IMR-90 (cell line): Measurements from ENCODE around the gene ALPI. TPM values are rescaled to one million over a fixed set of nuclear protein-coding genes. Genes with fewer than 3 reads are reported as not detected.

Experiments
- ATAC-seq: fragments of 200-7000 bp; cut with Tn5 transposase; 2 replicates; pipeline ENCODE4 v1.9.1; 2020; ENCODE audit warnings: low read depth, mild to moderate bottlenecking, moderate library complexity
- BruUV-seq: library from RNA; stranded (reverse); fragments of 400-500 nt; replicated peaks from 2 replicates; lab custom pipeline; 2021; lab: Mats Ljungman, UMichigan
- CTCF ChIA-PET: fragments of 300-600 bp; formaldehyde crosslinking; extraction: SDS; loops from one replicate; lab custom pipeline; 2021; ENCODE audit warnings: antibody characterized with exemption; lab: Yijun Ruan, JAX
- POLR2A ChIA-PET: fragments of 300-600 bp; sonication (Branson Sonifier 250); formaldehyde crosslinking; loops from one replicate; lab custom pipeline; 2022; ENCODE audit warnings: antibody characterized with exemption; ENCODE audit not compliant: unreplicated experiment; lab: Charles Lee
- DNase-seq: peaks from one replicate; pipeline ENCODE4 v3.0.0; 2013
- H2AFZ ChIP-seq: replicated peaks from 2 replicates; pipeline ENCODE3; 2013; ENCODE audit warnings: low read length, mild to moderate bottlenecking; ENCODE audit not compliant: poor library complexity
- H2AK5ac ChIP-seq: 2 replicates; pipeline ENCODE4 v1.6.1; 2013; ENCODE audit warnings: low read depth, low read length, inconsistent platforms
- H2AK9ac ChIP-seq: replicated peaks from 2 replicates; pipeline ENCODE3; 2013; ENCODE audit warnings: mild to moderate bottlenecking, low read depth, low read length, moderate library complexity; ENCODE audit not compliant: poor library complexity
- H2BK120ac ChIP-seq: 2 replicates; pipeline ENCODE4 v1.6.1; 2013; ENCODE audit warnings: low read depth, low read length, inconsistent platforms
- H2BK15ac ChIP-seq: 3 replicates; pipeline ENCODE4 v1.6.1; 2013; ENCODE audit warnings: low read depth, low read length, inconsistent platforms
- H2BK20ac ChIP-seq: 2 replicates; pipeline ENCODE4 v1.6.1; 2013; ENCODE audit warnings: low read depth, mild to moderate bottlenecking, inconsistent platforms, low read length, moderate library complexity
- H2BK5ac ChIP-seq: 2 replicates; pipeline ENCODE4 v1.6.1; 2013; ENCODE audit warnings: mild to moderate bottlenecking, low read depth, low read length, inconsistent platforms; ENCODE audit not compliant: poor library complexity, severe bottlenecking
- H3K14ac ChIP-seq: replicated peaks from 2 replicates; pipeline ENCODE4 v1.6.1; 2013; ENCODE audit warnings: low read depth, low read length, inconsistent platforms
- H3K18ac ChIP-seq: 2 replicates; pipeline ENCODE4 v1.6.1; 2013; ENCODE audit warnings: low read depth, low read length, control low read depth
- H3K23ac ChIP-seq: 2 replicates; pipeline ENCODE4 v1.6.1; 2013; ENCODE audit warnings: low read depth, low read length, inconsistent platforms
- H3K27ac ChIP-seq: 2 replicates; pipeline ENCODE4 v1.5.1; 2013; ENCODE audit warnings: mild to moderate bottlenecking, control low read depth, low read length; ENCODE audit not compliant: insufficient read depth
- H3K27me3 ChIP-seq: 2 replicates; pipeline ENCODE4 v1.6.1; 2013; ENCODE audit warnings: low read length; ENCODE audit not compliant: control insufficient read depth, insufficient read depth
- H3K36me3 ChIP-seq: 2 replicates; pipeline ENCODE4 v1.6.1; 2013; ENCODE audit warnings: low read length, mixed read lengths; ENCODE audit not compliant: control insufficient read depth, insufficient read depth
- H3K4ac ChIP-seq: 2 replicates; pipeline ENCODE4 v1.6.1; 2013; ENCODE audit warnings: low read depth, low read length, inconsistent platforms
- H3K4me1 ChIP-seq: 2 replicates; pipeline ENCODE4 v1.6.1; 2013; ENCODE audit warnings: low read length, mixed read lengths; ENCODE audit not compliant: control insufficient read depth, insufficient read depth
- H3K4me2 ChIP-seq: 2 replicates; pipeline ENCODE4 v1.6.1; 2013; ENCODE audit warnings: low read depth, mild to moderate bottlenecking, control low read depth, low read length, moderate library complexity
- H3K4me3 ChIP-seq: 2 replicates; pipeline ENCODE4 v1.5.1; 2013; ENCODE audit warnings: low read depth, mild to moderate bottlenecking, control low read depth, low read length, moderate library complexity; ENCODE audit not compliant: insufficient read depth
- H3K56ac ChIP-seq: 2 replicates; pipeline ENCODE4 v1.6.1; 2013; ENCODE audit warnings: low read length, inconsistent platforms; ENCODE audit not compliant: insufficient read depth; ENCODE audit errors: extremely low read depth
- H3K79me1 ChIP-seq, 2 experiments: 2 replicates each; pipeline ENCODE4 v1.6.1; 2013; ENCODE audit warnings: low read length in 2 of 2, inconsistent platforms in 1 of 2, low read depth in 1 of 2
- H3K9ac ChIP-seq: 2 replicates; pipeline ENCODE4 v1.6.1; 2013; ENCODE audit warnings: low read depth, low read length, control low read depth
- H3K9me1 ChIP-seq: 2 replicates; pipeline ENCODE4 v1.6.1; 2013; ENCODE audit warnings: low read length, inconsistent platforms; ENCODE audit not compliant: insufficient read depth
- H3K9me3 ChIP-seq: 2 replicates; pipeline ENCODE4 v1.6.1; 2013; ENCODE audit warnings: low read length; ENCODE audit not compliant: control insufficient read depth, insufficient read depth
- H4K20me1 ChIP-seq: 2 replicates; pipeline ENCODE4 v1.6.1; 2013; ENCODE audit warnings: low read length, inconsistent platforms; ENCODE audit not compliant: insufficient read depth
- H4K5ac ChIP-seq: 2 replicates; pipeline ENCODE4 v1.6.1; 2013; ENCODE audit warnings: mild to moderate bottlenecking, low read depth, low read length, control low read depth
- H4K8ac ChIP-seq, 2 experiments: 2 replicates each; pipeline ENCODE4 v1.6.1; 2013; ENCODE audit warnings: low read depth in 2 of 2, low read length in 2 of 2, control low read depth in 1 of 2, inconsistent platforms in 1 of 2
- H4K91ac ChIP-seq: 2 replicates; pipeline ENCODE4 v1.6.1; 2013; ENCODE audit warnings: low read depth, low read length, inconsistent platforms; ENCODE audit not compliant: insufficient read depth
- BHLHE40 ChIP-seq: fragments of 150-350 bp; IDR thresholded peaks from 2 replicates; pipeline ENCODE4 v1.6.1; 2016; ENCODE audit warnings: mild to moderate bottlenecking, low read depth, low read length
- CEBPB ChIP-seq: IDR thresholded peaks from 2 replicates; pipeline ENCODE4 v1.6.1; 2012; ENCODE audit warnings: low read depth, low read length, improper control_type of control experiment
- CHD1 ChIP-seq: IDR thresholded peaks from 2 replicates; pipeline ENCODE4 v1.6.1; 2012; ENCODE audit warnings: low read depth, low read length, improper control_type of control experiment
- FOS ChIP-seq: fragments of 150-350 bp; IDR thresholded peaks from 2 replicates; pipeline ENCODE4 v1.6.1; 2016; ENCODE audit warnings: low read depth, low read length
- MAFK ChIP-seq: IDR thresholded peaks from 2 replicates; pipeline ENCODE4 v1.6.1; 2012; ENCODE audit warnings: low read depth, low read length, improper control_type of control experiment
- MAZ ChIP-seq: IDR thresholded peaks from 2 replicates; pipeline ENCODE4 v1.6.1; 2012; ENCODE audit warnings: low read depth, mild to moderate bottlenecking, low read length, improper control_type of control experiment, moderate library complexity, borderline replicate concordance
- MXI1 ChIP-seq: IDR thresholded peaks from 2 replicates; pipeline ENCODE4 v1.6.1; 2012; ENCODE audit warnings: low read depth, mild to moderate bottlenecking, low read length, moderate library complexity, borderline replicate concordance
- NFE2L2 ChIP-seq: fragments of 150-350 bp; IDR thresholded peaks from 2 replicates; pipeline ENCODE4 v1.6.1; 2016; ENCODE audit warnings: low read depth, mild to moderate bottlenecking, low read length
- POLR2A ChIP-seq: IDR thresholded peaks from 2 replicates; pipeline ENCODE4 v1.6.1; 2012; ENCODE audit warnings: mild to moderate bottlenecking, low read depth, low read length
- RAD21 ChIP-seq: IDR thresholded peaks from 2 replicates; pipeline ENCODE4 v1.6.1; 2012; ENCODE audit warnings: low read length, improper control_type of control experiment
- RCOR1 ChIP-seq: IDR thresholded peaks from 2 replicates; pipeline ENCODE4 v1.6.1; 2012; ENCODE audit warnings: mild to moderate bottlenecking, low read length, improper control_type of control experiment; ENCODE audit not compliant: insufficient replicate concordance
- RFX5 ChIP-seq: IDR thresholded peaks from 2 replicates; pipeline ENCODE4 v1.8.0; 2012; ENCODE audit warnings: low read depth, mild to moderate bottlenecking, low read length, moderate library complexity
- SMC3 ChIP-seq: fragments of 150-350 bp; IDR thresholded peaks from 2 replicates; pipeline ENCODE4 v1.6.1; 2016; ENCODE audit warnings: low read depth, mild to moderate bottlenecking, antibody characterized with exemption, low read length, moderate library complexity
- WGBS, 2 experiments: methylation state at CpG; one replicate each; pipeline versions ENCODE4 v1.1.5 to v1.1.7; 2013; ENCODE audit warnings: missing lambda C conversion rate in 2 of 2; ENCODE audit not compliant: insufficient read length in 1 of 2; ENCODE audit errors: extremely low coverage in 2 of 2; 5-methylcytosine and 5-hydroxymethylcytosine counted together
- dilution Hi-C: fragments of 300-500 bp; cut with HindIII; formaldehyde crosslinking; loops from one replicate; pipeline ENCODE4 v1.14.3; 2018; ENCODE audit warnings: low sequenced_read_pairs; ENCODE audit not compliant: unreplicated experiment
- in situ Hi-C: fragments of 300-500 bp; cut with MboI; formaldehyde crosslinking; loops from 3 replicates; pipeline ENCODE4 v1.14.3; 2019; ENCODE audit warnings: low sequenced_read_pairs, inconsistent platforms, mixed read lengths
- intact Hi-C: fragments of 100-400 bp; cut with micrococcal nuclease; formaldehyde crosslinking; loops from 2 replicates; pipeline ENCODE4 v1.10.0; 2022
- polyA plus RNA-seq, 3 experiments: library from polyadenylated mRNA; depleted of rRNA; stranded (reverse); fragments of >200 nt; gene quantifications; 2 replicates each; pipeline ENCODE4 v1.2.3, GENCODE V29; 2012; ENCODE audit warnings: low replicate concordance in 1 of 3
- total RNA-seq: library from RNA; depleted of rRNA; stranded (reverse); fragments of >200 nt; gene quantifications from 2 replicates; pipeline ENCODE4 v1.2.3, GENCODE V29; 2012
- TF ChIP-seq, protein P1 (sequence below): conservative IDR thresholded peaks from 2 replicates; pipeline ENCODE4 v1.5.1; 2012; ENCODE audit warnings: mild to moderate bottlenecking, low read depth, low read length, improper control_type of control experiment
- TF ChIP-seq, protein P2 (sequence below): fragments of 150-350 bp; IDR thresholded peaks from 2 replicates; pipeline ENCODE4 v1.6.1; 2017; ENCODE audit warnings: mild to moderate bottlenecking, antibody characterized with exemption, low read length, low read depth
- TF ChIP-seq, protein P3 (sequence below): fragments of 150-350 bp; IDR thresholded peaks from 2 replicates; pipeline ENCODE4 v1.6.1; 2016; ENCODE audit warnings: low read depth, mild to moderate bottlenecking, low read length, moderate library complexity, borderline replicate concordance

Gene ALPI
- total and polyA plus RNA-seq, 2 of the 4 experiments (the other 2 are of a cell fraction): not detected

DNA sequence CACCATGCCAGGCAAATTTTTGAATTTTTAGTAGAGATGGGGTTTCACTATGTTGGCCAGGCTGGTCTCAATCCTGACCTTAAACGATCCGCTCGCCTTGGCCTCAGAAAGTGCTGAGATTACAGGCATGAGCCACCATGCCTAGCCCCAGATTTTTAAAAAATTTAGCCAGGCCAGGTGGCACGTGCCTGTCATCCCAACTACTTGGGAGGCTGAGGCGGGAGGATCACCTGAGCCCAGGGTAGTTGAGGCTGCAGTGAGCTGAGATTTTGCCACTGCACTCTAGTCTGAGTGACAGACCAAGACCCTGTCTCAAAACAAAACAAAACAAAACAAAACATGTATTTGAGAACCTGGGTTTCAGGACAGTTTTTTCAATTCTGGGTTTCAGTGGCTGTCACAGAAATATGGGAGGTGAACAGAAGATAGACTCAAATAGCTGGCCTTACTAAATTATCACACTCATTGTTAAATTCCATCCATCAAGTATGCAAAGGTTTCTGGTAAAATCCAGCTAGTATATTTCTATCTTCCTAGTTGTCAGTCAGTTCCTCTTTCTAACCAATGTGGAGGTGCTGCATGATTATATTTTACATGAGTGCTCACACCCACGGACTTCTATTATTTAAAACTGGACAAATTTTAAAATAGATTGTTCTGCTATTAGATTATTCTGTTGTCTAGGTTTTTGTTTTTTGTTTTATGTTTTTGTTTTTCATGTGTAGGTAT is 43.9 kb upstream of the ALPI start:
- no peak overlapping the region for H3K4me3 ChIP-seq
- H3K4ac ChIP-seq: no peak overlapping the region
- no peak overlapping the region for H3K14ac ChIP-seq
- no peaks in the 10 kb centered on the region for H3K4me1 ChIP-seq
- H2BK5ac ChIP-seq: no peak overlapping the region
- H3K18ac ChIP-seq: no peak overlapping the region
- ATAC-seq: no peak
- no peak overlapping the region for H3K4me2 ChIP-seq
- intact Hi-C loops (no loop called here), dilution Hi-C loops (no loop called here), in situ Hi-C loops (no loop called here)
- no peak overlapping the region for H2BK15ac ChIP-seq
- no peak overlapping the region for H3K56ac ChIP-seq
- no peak overlapping the region for H4K8ac ChIP-seq
- no peak overlapping the region for H3K9ac ChIP-seq
- H3K27ac ChIP-seq: no peak overlapping the region
- no peaks in the 10 kb centered on the region for H3K79me1 ChIP-seq
- no peak for DNase-seq
- no peaks in the 10 kb centered on the region for H4K20me1 ChIP-seq
- H2BK20ac ChIP-seq: no peak overlapping the region
- H2AFZ ChIP-seq: no peak overlapping the region
- H4K91ac ChIP-seq: no peak overlapping the region
- no peak overlapping the region for H2AK9ac ChIP-seq
- TF ChIP-seq, protein P1, sequence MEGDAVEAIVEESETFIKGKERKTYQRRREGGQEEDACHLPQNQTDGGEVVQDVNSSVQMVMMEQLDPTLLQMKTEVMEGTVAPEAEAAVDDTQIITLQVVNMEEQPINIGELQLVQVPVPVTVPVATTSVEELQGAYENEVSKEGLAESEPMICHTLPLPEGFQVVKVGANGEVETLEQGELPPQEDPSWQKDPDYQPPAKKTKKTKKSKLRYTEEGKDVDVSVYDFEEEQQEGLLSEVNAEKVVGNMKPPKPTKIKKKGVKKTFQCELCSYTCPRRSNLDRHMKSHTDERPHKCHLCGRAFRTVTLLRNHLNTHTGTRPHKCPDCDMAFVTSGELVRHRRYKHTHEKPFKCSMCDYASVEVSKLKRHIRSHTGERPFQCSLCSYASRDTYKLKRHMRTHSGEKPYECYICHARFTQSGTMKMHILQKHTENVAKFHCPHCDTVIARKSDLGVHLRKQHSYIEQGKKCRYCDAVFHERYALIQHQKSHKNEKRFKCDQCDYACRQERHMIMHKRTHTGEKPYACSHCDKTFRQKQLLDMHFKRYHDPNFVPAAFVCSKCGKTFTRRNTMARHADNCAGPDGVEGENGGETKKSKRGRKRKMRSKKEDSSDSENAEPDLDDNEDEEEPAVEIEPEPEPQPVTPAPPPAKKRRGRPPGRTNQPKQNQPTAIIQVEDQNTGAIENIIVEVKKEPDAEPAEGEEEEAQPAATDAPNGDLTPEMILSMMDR: no peak
- no peak for TF ChIP-seq FOS
- no peak for TF ChIP-seq MAZ
- TF ChIP-seq, protein P2, sequence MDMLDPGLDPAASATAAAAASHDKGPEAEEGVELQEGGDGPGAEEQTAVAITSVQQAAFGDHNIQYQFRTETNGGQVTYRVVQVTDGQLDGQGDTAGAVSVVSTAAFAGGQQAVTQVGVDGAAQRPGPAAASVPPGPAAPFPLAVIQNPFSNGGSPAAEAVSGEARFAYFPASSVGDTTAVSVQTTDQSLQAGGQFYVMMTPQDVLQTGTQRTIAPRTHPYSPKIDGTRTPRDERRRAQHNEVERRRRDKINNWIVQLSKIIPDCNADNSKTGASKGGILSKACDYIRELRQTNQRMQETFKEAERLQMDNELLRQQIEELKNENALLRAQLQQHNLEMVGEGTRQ: no peak
- no peak for TF ChIP-seq NFE2L2
- no peak for TF ChIP-seq CEBPB
- TF ChIP-seq, protein P3, sequence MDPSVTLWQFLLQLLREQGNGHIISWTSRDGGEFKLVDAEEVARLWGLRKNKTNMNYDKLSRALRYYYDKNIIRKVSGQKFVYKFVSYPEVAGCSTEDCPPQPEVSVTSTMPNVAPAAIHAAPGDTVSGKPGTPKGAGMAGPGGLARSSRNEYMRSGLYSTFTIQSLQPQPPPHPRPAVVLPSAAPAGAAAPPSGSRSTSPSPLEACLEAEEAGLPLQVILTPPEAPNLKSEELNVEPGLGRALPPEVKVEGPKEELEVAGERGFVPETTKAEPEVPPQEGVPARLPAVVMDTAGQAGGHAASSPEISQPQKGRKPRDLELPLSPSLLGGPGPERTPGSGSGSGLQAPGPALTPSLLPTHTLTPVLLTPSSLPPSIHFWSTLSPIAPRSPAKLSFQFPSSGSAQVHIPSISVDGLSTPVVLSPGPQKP: no peak
- TF ChIP-seq SMC3: no peak
- TF ChIP-seq MAFK: no peak
- no peak for TF ChIP-seq MXI1
- TF ChIP-seq CHD1: no peak
- TF ChIP-seq RAD21: no peak
- TF ChIP-seq BHLHE40: no peak
- no peak for TF ChIP-seq RCOR1
- TF ChIP-seq POLR2A: no peak
- TF ChIP-seq RFX5: no peak
- H3K23ac ChIP-seq: no peak overlapping the region
- ChIA-PET POLR2A (no interaction called here), CTCF (interaction anchor here (0.6 to 1.1 kb wide), 2 partner anchors 10 to 26 kb away, joined by 3 to 4 read pairs; no protein-coding TSS in a partner anchor)
- H3K9me1 ChIP-seq: no peaks in the 10 kb centered on the region
- H3K27me3 ChIP-seq: peaks cover 50% of the 10 kb centered on the region
- H4K5ac ChIP-seq: no peak overlapping the region
- no peaks in the 10 kb centered on the region for H3K36me3 ChIP-seq
- H3K9me3 ChIP-seq: no peaks in the 10 kb centered on the region
- no peak overlapping the region for H2AK5ac ChIP-seq
- BruUV-seq: no TSS peak
- no peak overlapping the region for H2BK120ac ChIP-seq
- WGBS, 2 experiments: 96% methylated on average over 3 of the region's 6 CpGs; no CpG with 5 or more reads in 1 of the 2 experiments
